K562 (cell line): ENCODE results near the gene CAPRIN2. TPM values are rescaled to one million over a fixed set of nuclear protein-coding genes. Genes with fewer than 3 reads are reported as not detected.
A peak's percentile ranks its signal among the peaks of the same experiment; 100 is the strongest.

Experiments
- BACH1 ChIP-seq: fragments of 200-800 bp; sonication (Bioruptor generic); IDR thresholded peaks from 2 replicates; pipeline ENCODE4 v1.6.1; 2016; ENCODE audit warnings: missing genetic modification characterization, missing compliant biosample characterization
- CBX1 ChIP-seq: sonication (generic); IDR thresholded peaks from 2 replicates; pipeline ENCODE4 v1.6.1; 2016; ENCODE audit warnings: antibody characterized with exemption, low read depth, mild to moderate bottlenecking
- CBX2 ChIP-seq: fragments of 200-600 bp; sonication (generic); IDR thresholded peaks from one replicate; pipeline ENCODE4 v1.6.1; 2012; ENCODE audit warnings: mild to moderate bottlenecking, low read length, inconsistent platforms; ENCODE audit not compliant: insufficient read depth, poor library complexity, severe bottlenecking
- FOXK1 ChIP-seq: sonication (generic); formaldehyde crosslinking; IDR thresholded peaks from 2 replicates; pipeline ENCODE4 v1.8.0; 2022; ENCODE audit warnings: missing genetic modification reagents, mild to moderate bottlenecking, borderline replicate concordance
- HBP1 ChIP-seq: fragments of 450-650 bp; formaldehyde crosslinking; IDR thresholded peaks from 2 replicates; pipeline ENCODE4 v1.4.0; 2022; ENCODE audit warnings: missing genetic modification characterization
- HLTF ChIP-seq: fragments of 450-650 bp; IDR thresholded peaks from 2 replicates; pipeline ENCODE4 v1.6.1; 2016
- KAT7 ChIP-seq: sonication (generic); formaldehyde crosslinking; IDR thresholded peaks from 2 replicates; pipeline ENCODE4 v1.8.0; 2022; ENCODE audit warnings: missing genetic modification reagents, mild to moderate bottlenecking, borderline replicate concordance
- NONO ChIP-seq, 2 experiments: fragments of 200-400 bp in 1 of 2; fragments of 450-650 bp in 1 of 2; formaldehyde crosslinking in 1 of 2; IDR thresholded peaks; 2 replicates each; pipeline ENCODE4 v1.6.1; 2017; ENCODE audit warnings: low read depth in 2 of 2, mild to moderate bottlenecking in 2 of 2, moderate library complexity in 2 of 2, low read length in 1 of 2
- PML ChIP-seq: IDR thresholded peaks from 2 replicates; pipeline ENCODE4 v1.6.1; 2012; ENCODE audit warnings: low read length, inconsistent platforms
- SPI1 ChIP-seq: IDR thresholded peaks from 2 replicates; pipeline ENCODE4 v1.6.1; 2011; ENCODE audit warnings: low read depth, low read length, control low read depth, borderline replicate concordance
- TBP ChIP-seq: optimal IDR thresholded peaks from 2 replicates; pipeline ENCODE3; 2011; ENCODE audit warnings: low read depth, low read length, improper control_type of control experiment
- THRA ChIP-seq: fragments of 450-650 bp; IDR thresholded peaks from 2 replicates; pipeline ENCODE4 v1.6.1; 2017; ENCODE audit warnings: mild to moderate bottlenecking, moderate library complexity
- TSHZ1 ChIP-seq: fragments of 250-450 bp; sonication (Bioruptor Pico); IDR thresholded peaks from 2 replicates; pipeline ENCODE4 v1.4.0; 2020; ENCODE audit warnings: mild to moderate bottlenecking, moderate library complexity
- USF1 ChIP-seq: sonication (generic); formaldehyde crosslinking; IDR thresholded peaks from 2 replicates; pipeline ENCODE4 v1.9.0; 2022; ENCODE audit warnings: mild to moderate bottlenecking, missing genetic modification reagents
- ZBED1 ChIP-seq: IDR thresholded peaks from 2 replicates; pipeline ENCODE4 v1.6.1; 2014
- ZBTB9 ChIP-seq: fragments of 450-650 bp; formaldehyde crosslinking; IDR thresholded peaks from 2 replicates; pipeline ENCODE4 v1.4.0; 2020; ENCODE audit warnings: mild to moderate bottlenecking, moderate library complexity
- ZKSCAN3 ChIP-seq: fragments of 250-450 bp; sonication (Bioruptor Pico); IDR thresholded peaks from 2 replicates; pipeline ENCODE4 v1.4.0; 2020
- ZNF134 ChIP-seq: fragments of 250-450 bp; sonication (Bioruptor Pico); conservative IDR thresholded peaks from 2 replicates; pipeline ENCODE4 v1.4.0; 2020
- ZNF24 ChIP-seq: fragments of 450-650 bp; IDR thresholded peaks from 2 replicates; pipeline ENCODE4 v1.6.1; 2016
- ZNF347 ChIP-seq: fragments of 450-650 bp; formaldehyde crosslinking; IDR thresholded peaks from 2 replicates; pipeline ENCODE4 v1.4.0; 2020; ENCODE audit warnings: low read depth, mild to moderate bottlenecking, moderate library complexity
- ZNF436 ChIP-seq: fragments of 250-450, 450-650 bp; sonication (Bioruptor Pico); formaldehyde crosslinking; IDR thresholded peaks from 2 replicates; pipeline ENCODE4 v1.7.0; 2020; ENCODE audit warnings: mild to moderate bottlenecking
- ZNF511 ChIP-seq: sonication (generic); formaldehyde crosslinking; IDR thresholded peaks from 2 replicates; pipeline ENCODE4 v1.8.0; 2022; ENCODE audit warnings: mild to moderate bottlenecking, missing genetic modification reagents
- ZSCAN29 ChIP-seq: fragments of 450-650 bp; IDR thresholded peaks from 2 replicates; pipeline ENCODE4 v1.6.1; 2017
- polyA plus RNA-seq, 8 experiments: library from polyadenylated mRNA; depleted of rRNA in 4 of 8; stranded (reverse) in 5 of 8; unstranded in 3 of 8; fragments of >200 nt; fragmentation: Nextera tagmentation in 2 of 8; fragmentation: Illumina TruSeq in 1 of 8; extraction: Ambion mirVana in 2 of 8; extraction: Trizol in 1 of 8; gene quantifications; 2 replicates each; pipeline versions ENCODE4 v1.2.1 to v1.2.3, GENCODE V29; 2011 to 2014; ENCODE audit warnings: inconsistent platforms in 1 of 8, missing spikeins in 1 of 8
- total RNA-seq, 7 experiments: library from RNA; depleted of rRNA in 6 of 7; stranded (reverse); fragments of >200 nt in 6 of 7; fragmentation: Illumina TruSeq in 2 of 7; extraction: Trizol in 2 of 7; gene quantifications; 2 replicates each; pipeline versions ENCODE4 v1.2.1 to v1.2.3, GENCODE V29; 2011 to 2021; ENCODE audit warnings: low replicate concordance in 1 of 7

Gene CAPRIN2
- total and polyA plus RNA-seq, 9 of the 15 experiments (the other 6 are each of a cell fraction or from before 2014, with no cell fraction given), result 2.3 to 14.5 (median 8.9) TPM

- no peak for TF ChIP-seq BACH1 (tag)
- no peak for TF ChIP-seq KAT7 (CRISPR knock-in tag)
- TF ChIP-seq ZSCAN29, result no peak
- TF ChIP-seq HBP1 (CRISPR knock-in tag), result no peak
- no peak for TF ChIP-seq ZNF436
- no peak for TF ChIP-seq ZNF511 (CRISPR knock-in tag)
- TF ChIP-seq USF1, result no peak
- TF ChIP-seq ZBTB9 (CRISPR knock-in tag), result no peak
- TF ChIP-seq CBX1, result no peak
- TF ChIP-seq TSHZ1 (CRISPR knock-in tag), result no peak
- no peak for TF ChIP-seq ZNF347
- no peak for TF ChIP-seq ZKSCAN3
- TF ChIP-seq PML, result no peak
- no peak for TF ChIP-seq ZBED1
- TF ChIP-seq ZNF134 (CRISPR knock-in tag), result no peak
- TF ChIP-seq CBX2, result no peak
- no peak for TF ChIP-seq NONO (IDR thresholded peaks at IDR 0.05; ENCODE audit: low read depth in 2 of 2, low read length in 1 of 2)
- TF ChIP-seq HLTF, result no peak
- no peak for TF ChIP-seq SPI1
- TF ChIP-seq FOXK1 (CRISPR knock-in tag), result no peak
- TF ChIP-seq TBP, result peak; percentile 10
- TF ChIP-seq THRA, result no peak
- TF ChIP-seq ZNF24, result peak; percentile 93
Observed at GRCh38 chr12:30696103-30696408, 58.7 kb downstream of the CAPRIN2 start (continued).
